Psoas muscle (tissue), 8 donors: Measurements from ENCODE around the gene TBC1D4. TPM values are rescaled to one million over a fixed set of nuclear protein-coding genes. Genes with fewer than 3 reads are reported as not detected.

ENCODE experiments used
- ATAC-seq, 4 donors: fragments of 200-7000 bp; cut with Tn5 transposase; one replicate each; pipeline ENCODE4 v1.9.1; 2020; ENCODE audit warnings: moderate library complexity in 3 of 4, mild to moderate bottlenecking in 2 of 4
- DNase-seq, 2 donors: peaks; one replicate each; pipeline ENCODE4 v3.0.0-alpha.2; 2020
- H3K27ac ChIP-seq: fragments of 200-600 bp; one replicate; pipeline ENCODE4 v1.8.0; 2022
- H3K27me3 ChIP-seq, 3 donors: fragments of 200-600 bp in 1 of 3; one replicate each; pipeline versions ENCODE4 v1.6.1 to v1.8.0; 2013 to 2022; ENCODE audit warnings: low read length in 2 of 3, mild to moderate bottlenecking in 2 of 3, moderate library complexity in 1 of 3; ENCODE audit not compliant: insufficient read depth in 3 of 3
- H3K36me3 ChIP-seq, 2 donors: fragments of 200-600 bp in 1 of 2; one replicate each; pipeline versions ENCODE4 v1.6.1 to v1.8.0; 2013 to 2022; ENCODE audit warnings: low read depth in 1 of 2, mild to moderate bottlenecking in 1 of 2, moderate library complexity in 1 of 2; ENCODE audit not compliant: insufficient read depth in 1 of 2
- H3K4me1 ChIP-seq: fragments of 200-600 bp; one replicate; pipeline ENCODE4 v1.8.0; 2022
- H3K4me3 ChIP-seq: fragments of 200-600 bp; one replicate; pipeline ENCODE4 v1.8.0; 2022; ENCODE audit warnings: mild to moderate bottlenecking
- H3K9me3 ChIP-seq: fragments of 200-600 bp; one replicate; pipeline ENCODE4 v1.8.0; 2022
- CTCF ChIP-seq: fragments of 200-600 bp; IDR thresholded peaks from one replicate; pipeline ENCODE4 v1.8.0; 2022; ENCODE audit warnings: antibody characterized with exemption
- WGBS, 3 donors: extraction: QIAGEN DNeasy Blood & Tissue Kit; methylation state at CpG; one replicate each; pipeline versions ENCODE4 v1.1.6 to v1.1.7; 2013; 5-methylcytosine and 5-hydroxymethylcytosine counted together
- intact Hi-C, 2 donors: fragments of 100-400 bp; cut with DNase I; formaldehyde crosslinking; loops; one replicate each; pipeline versions ENCODE4 v1.11.0 to v1.14.2; 2022
- polyA plus RNA-seq, 3 donors: library from polyadenylated mRNA; stranded (reverse); fragments of 200-250 nt; gene quantifications; one replicate each; pipeline ENCODE4 v1.2.3, GENCODE V29; 2013
- total RNA-seq, 4 donors: library from RNA; stranded (reverse); fragmentation: NEBNext Ultra II Directional in 2 of 4; extraction: Animal tissue kit (Norgen Biotek cat#: 25700) in 2 of 4; gene quantifications; one replicate each; pipeline versions ENCODE4 v1.2.1 to v1.2.4, GENCODE V29; 2021 to 2023
- donor health status: healthy with polysubstance abuse.
- donor health status: DM: no; HTN: no; CAD: no; lungs with moderate emphysema.
- donor health status: Bipolar disorder and iron deficiency.
- donor health status: healthy.
- donor health status: DM: yes; HTN: yes; CAD: no.
- donor health status: DM: no; HTN: no; CAD: no.
- donor health status: DM: no; HTN: no; CAD: no.
- donor health status: DM: yes; HTN: yes; CAD: no.

The TBC1D4 gene
- total and polyA plus RNA-seq, 7 donors, result 3.1 to 127 (median 89.9) TPM

GRCh38 chr13:75366380-75367280, 115.3 kb downstream of the TBC1D4 start:
- Histone ChIP-seq H3K4me3 (peak overlapping the region; percentile 51), H3K9me3 (no peaks in the 10 kb centered on the region), H3K27me3 (no peaks in the 10 kb centered on the region), H3K4me1 (peaks cover 79% of the 10 kb centered on the region), H3K36me3 (peaks cover 0 to 2% of the 10 kb centered on the region in 2 donors), H3K27ac (peak overlapping the region; percentile 93)
- TF ChIP-seq CTCF, result peak; percentile 21
- 17 to 34% (median 21%) methylated on average over 3 of the region's 3 CpGs for WGBS, 3 donors
- intact Hi-C loops, result loop anchor here in 1 of 2 donors (5.0 kb wide), 1 partner anchor 36 kb away; no protein-coding TSS in a partner anchor
- DNase-seq (no peak), ATAC-seq (peak in 2 of 4 donors; percentile 5)

- H3K4me1 ChIP-seq, result peaks cover 71% of the 10 kb centered on the region
- H3K27me3 ChIP-seq, result no peaks in the 10 kb centered on the region
- intact Hi-C loops, result loop anchor here in 1 of 2 donors (5.0 kb wide), 1 partner anchor 37 kb away; no protein-coding TSS in a partner anchor
- TF ChIP-seq CTCF, result peak; percentile 21
- ATAC-seq (peak; percentile 86 to 90 (median 88)), DNase-seq (no peak)
- WGBS, 3 donors, result 28 to 48% (median 35%) methylated on average over 5 of the region's 5 CpGs
- H3K4me3 ChIP-seq, result peak overlapping the region; percentile 51
- H3K9me3 ChIP-seq, result no peaks in the 10 kb centered on the region
- H3K36me3 ChIP-seq, result peaks cover 0 to 4% of the 10 kb centered on the region in 2 donors
- H3K27ac ChIP-seq, result peak overlapping the region; percentile 93
These were observed 116.2 kb downstream of the TBC1D4 start for GRCh38 chr13:75365724-75366173.

- H3K4me1 ChIP-seq, result peaks cover 57% of the 10 kb centered on the region
- H3K27ac ChIP-seq, result peak overlapping the region; percentile 93
- H3K36me3 ChIP-seq, result peaks cover 0 to 4% of the 10 kb centered on the region in 2 donors
- whole genome bisulfite sequencing, 3 donors, result 80 to 92% (median 89%) methylated on average over 3 of the region's 3 CpGs
- no peak overlapping the region for H3K4me3 ChIP-seq
- intact Hi-C loops, result no loop called here
- no peak for ATAC-seq
- DNase-seq, result no peak
- H3K9me3 ChIP-seq, result no peaks in the 10 kb centered on the region
- no peaks in the 10 kb centered on the region for H3K27me3 ChIP-seq
- TF ChIP-seq CTCF, result no peak
These were observed 117.7 kb downstream of the TBC1D4 start for GRCh38 chr13:75364131-75364713.

GRCh38 chr13:75363371-75363770, 118.6 kb downstream of the TBC1D4 start:
- H3K4me1 ChIP-seq, result peaks cover 62% of the 10 kb centered on the region
- no peaks in the 10 kb centered on the region for H3K9me3 ChIP-seq
- 78 to 85% (median 80%) methylated on average over 3 of the region's 3 CpGs for whole genome bisulfite sequencing, 3 donors
- no peak overlapping the region for H3K4me3 ChIP-seq
- TF ChIP-seq CTCF, result no peak
- H3K27me3 ChIP-seq, result no peaks in the 10 kb centered on the region
- H3K36me3 ChIP-seq, result peaks cover 0 to 4% of the 10 kb centered on the region in 2 donors
- DNase-seq (no peak), ATAC-seq (no peak)
- intact Hi-C loops, result no loop called here
- peak overlapping the region; percentile 93 for H3K27ac ChIP-seq
